MM.1S (cell line): ENCODE data around the gene DACH1.

Experiments
- DNase-seq: peaks from one replicate; pipeline ENCODE4 v3.0.0-alpha.2; 2015
- H2AFZ ChIP-seq: fragments of 300-600 bp; sonication (generic); 2 replicates; pipeline ENCODE4 v1.6.0; 2016; ENCODE audit warnings: antibody characterized with exemption, low read length
- H3F3A ChIP-seq: fragments of 300-600 bp; sonication (generic); 2 replicates; pipeline ENCODE4 v1.6.1; 2016; ENCODE audit warnings: mild to moderate bottlenecking, antibody characterized with exemption, low read length, moderate library complexity, mixed read lengths; ENCODE audit not compliant: insufficient read depth
- H3K27ac ChIP-seq: fragments of 300-600 bp; sonication (generic); 2 replicates; pipeline ENCODE4 v1.5.1; 2016; ENCODE audit warnings: mild to moderate bottlenecking, low read length
- H3K27me3 ChIP-seq: fragments of 300-600 bp; sonication (generic); replicated peaks from 2 replicates; pipeline ENCODE4 v1.6.0; 2016; ENCODE audit warnings: low read length; ENCODE audit not compliant: insufficient read depth
- H3K36me3 ChIP-seq: fragments of 300-600 bp; sonication (generic); replicated peaks from 2 replicates; pipeline ENCODE4 v1.6.1; 2016; ENCODE audit warnings: mild to moderate bottlenecking, low read length, mixed read lengths; ENCODE audit not compliant: insufficient read depth
- H3K4me1 ChIP-seq: fragments of 300-600 bp; sonication (generic); 2 replicates; pipeline ENCODE4 v1.6.1; 2016; ENCODE audit warnings: low read length, mixed read lengths
- H3K4me2 ChIP-seq: fragments of 300-600 bp; sonication (generic); 2 replicates; pipeline ENCODE4 v1.6.0; 2016; ENCODE audit warnings: low read depth, low read length
- H3K4me3 ChIP-seq: fragments of 300-600 bp; sonication (generic); 2 replicates; pipeline ENCODE4 v1.5.1; 2016; ENCODE audit warnings: low read length, mixed read lengths
- H3K79me2 ChIP-seq: fragments of 300-600 bp; sonication (generic); 2 replicates; pipeline ENCODE4 v1.6.1; 2016; ENCODE audit warnings: mixed run types, low read length, mixed read lengths
- H3K9ac ChIP-seq: fragments of 300-600 bp; sonication (generic); 2 replicates; pipeline ENCODE4 v1.6.1; 2016; ENCODE audit warnings: low read length, mixed read lengths
- H3K9me2 ChIP-seq: fragments of 300-600 bp; sonication (generic); replicated peaks from 2 replicates; pipeline ENCODE4 v1.6.1; 2016; ENCODE audit warnings: mild to moderate bottlenecking, low read length, mixed read lengths; ENCODE audit not compliant: insufficient read depth
- H3K9me3 ChIP-seq: fragments of 300-600 bp; sonication (generic); replicated peaks from 2 replicates; pipeline ENCODE4 v1.6.1; 2016; ENCODE audit warnings: mild to moderate bottlenecking, low read length, mixed read lengths; ENCODE audit not compliant: insufficient read depth
- H4K20me1 ChIP-seq: fragments of 300-600 bp; sonication (generic); 2 replicates; pipeline ENCODE4 v1.6.1; 2016; ENCODE audit warnings: mild to moderate bottlenecking, low read length, moderate library complexity, mixed read lengths; ENCODE audit not compliant: insufficient read depth
- CTCF ChIP-seq: fragments of 300-600 bp; sonication (generic); IDR thresholded peaks from 2 replicates; pipeline ENCODE4 v1.5.1; 2016; ENCODE audit warnings: antibody characterized with exemption, low read length, mixed read lengths
- EZH2 ChIP-seq: fragments of 300-600 bp; sonication (generic); optimal IDR thresholded peaks from 2 replicates; pipeline ENCODE3; 2017; ENCODE audit warnings: low read depth, mild to moderate bottlenecking, antibody characterized with exemption, low read length, mixed read lengths
- EZH2phosphoT487 ChIP-seq: fragments of 300-600 bp; sonication (generic); IDR thresholded peaks from 2 replicates; pipeline ENCODE4 v1.6.1; 2018; ENCODE audit warnings: antibody characterized with exemption, low read length

Gene DACH1

GRCh38 chr13:71632206-71632605 is 234.8 kb downstream of the DACH1 start:
- no peaks in the 10 kb centered on the region for H4K20me1 ChIP-seq

GRCh38 chr13:71629167-71629566 is 237.8 kb downstream of the DACH1 start:
- no peak overlapping the region for H3K9ac ChIP-seq
- H3K4me3 ChIP-seq, result no peak overlapping the region
- no peaks in the 10 kb centered on the region for H3K27me3 ChIP-seq
- H3K27ac ChIP-seq, result no peak overlapping the region
- H2AFZ ChIP-seq, result no peak overlapping the region
- H3K36me3 ChIP-seq, result no peaks in the 10 kb centered on the region
- H3F3A ChIP-seq, result no peaks in the 10 kb centered on the region
- H3K4me1 ChIP-seq, result no peaks in the 10 kb centered on the region
- H3K9me2 ChIP-seq, result no peaks in the 10 kb centered on the region
- TF ChIP-seq EZH2phosphoT487 (no peak), CTCF (no peak), EZH2 (no peak)
- no peaks in the 10 kb centered on the region for H3K79me2 ChIP-seq
- no peaks in the 10 kb centered on the region for H4K20me1 ChIP-seq
- no peak for DNase-seq
- no peaks in the 10 kb centered on the region for H3K9me3 ChIP-seq
- no peak overlapping the region for H3K4me2 ChIP-seq

More at GRCh38 chr13:71632206-71632605, 234.8 kb downstream of the DACH1 start:
- Histone ChIP-seq H3K79me2 (no peaks in the 10 kb centered on the region), H3K27me3 (no peaks in the 10 kb centered on the region), H3K4me3 (no peak overlapping the region), H3K27ac (no peak overlapping the region), H3K9ac (no peak overlapping the region), H2AFZ (no peak overlapping the region), H3K36me3 (no peaks in the 10 kb centered on the region), H3K4me1 (no peaks in the 10 kb centered on the region), H3K9me2 (no peaks in the 10 kb centered on the region), H3K9me3 (no peaks in the 10 kb centered on the region), H3F3A (no peaks in the 10 kb centered on the region), H3K4me2 (no peak overlapping the region)
- no peak for DNase-seq
- TF ChIP-seq EZH2phosphoT487 (no peak), CTCF (no peak), EZH2 (no peak)

- Histone ChIP-seq H3K9me3 (no peaks in the 10 kb centered on the region), H3K9me2 (no peaks in the 10 kb centered on the region), H3F3A (no peaks in the 10 kb centered on the region), H2AFZ (no peak overlapping the region), H3K9ac (no peak overlapping the region), H3K4me2 (no peak overlapping the region), H3K4me3 (no peak overlapping the region), H3K27me3 (no peaks in the 10 kb centered on the region), H3K27ac (no peak overlapping the region), H3K36me3 (no peaks in the 10 kb centered on the region), H3K79me2 (no peaks in the 10 kb centered on the region), H3K4me1 (no peaks in the 10 kb centered on the region), H4K20me1 (no peaks in the 10 kb centered on the region)
- TF ChIP-seq EZH2phosphoT487 (no peak), EZH2 (no peak), CTCF (no peak)
- DNase-seq, result no peak
Observed at GRCh38 chr13:71626421-71627117, 240.4 kb downstream of the DACH1 start.
